ENCODE measurements around the gene GPATCH8.
"Not testable (repeated sequence)": the region's sequence is repeated elsewhere in the genome, so short reads cannot be mapped to it uniquely, and the experiment has no call there.

GPATCH8 gene

DNA sequence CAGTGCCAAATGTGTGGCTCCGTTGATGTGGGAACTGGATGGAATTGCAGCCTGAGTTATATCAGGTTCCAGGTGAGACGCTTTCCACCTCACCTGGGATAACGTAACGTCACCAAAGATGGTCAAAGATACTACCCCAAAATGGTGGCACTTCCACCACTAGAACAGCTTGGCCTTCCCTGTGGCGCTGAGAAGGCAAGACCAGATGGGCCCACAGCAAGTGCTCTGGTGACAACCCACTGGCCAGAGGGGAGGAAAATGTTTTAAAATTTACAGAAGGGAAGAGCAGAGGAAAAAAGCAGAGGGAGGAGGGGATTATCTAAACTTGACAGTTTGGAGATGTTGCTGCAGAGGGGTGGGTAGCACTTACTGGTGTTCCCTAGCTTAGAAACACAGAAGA is 106.3 kb downstream of the GPATCH8 start:
- H3K36me3 Mint-ChIP-seq (ENCODE audit: insufficient read depth) = peaks cover 35% of the 10 kb centered on the region
- no peaks in the 10 kb centered on the region for H3K27me3 Mint-ChIP-seq
- H3K9me3 Mint-ChIP-seq = no peaks in the 10 kb centered on the region
- no peak overlapping the region for H3K4me3 Mint-ChIP-seq
- H3K27ac Mint-ChIP-seq (ENCODE audit: low read depth) = peak overlapping the region; percentile 67
- ATAC-seq (replicated peaks; ENCODE audit: extremely low read depth, poor library complexity, severe bottlenecking) (no peak), DNase-seq (ENCODE audit: low spot score in 2 of 2) (no peak)
- H3K4me1 Mint-ChIP-seq = no peaks in the 10 kb centered on the region

DNA sequence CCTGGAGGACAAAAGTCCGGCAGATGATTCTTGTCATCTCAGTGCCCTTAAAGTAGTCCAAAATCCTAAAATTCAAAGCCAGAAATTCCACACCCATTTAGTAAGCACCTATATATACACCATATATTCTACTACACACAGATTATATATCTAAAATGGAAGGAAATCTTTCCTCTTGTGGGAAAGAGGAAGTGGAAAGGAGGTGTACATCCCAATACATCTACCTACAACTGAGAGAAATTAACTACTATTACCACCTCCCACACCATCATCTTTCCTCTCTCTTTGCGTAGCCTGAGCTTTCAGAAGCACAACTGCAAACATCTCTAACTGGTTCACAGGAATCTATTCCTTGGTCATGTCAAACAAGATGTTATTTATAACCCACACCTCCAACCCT is 108.4 kb downstream of the GPATCH8 start:
- H3K27ac Mint-ChIP-seq (ENCODE audit: low read depth) = no peak overlapping the region
- no peak overlapping the region for H3K4me3 Mint-ChIP-seq
- no peaks in the 10 kb centered on the region for H3K27me3 Mint-ChIP-seq
- ATAC-seq (replicated peaks; ENCODE audit: extremely low read depth, poor library complexity, severe bottlenecking) (no peak), DNase-seq (ENCODE audit: low spot score in 2 of 2) (no peak)
- H3K36me3 Mint-ChIP-seq (ENCODE audit: insufficient read depth) = peaks cover 22% of the 10 kb centered on the region
- no peaks in the 10 kb centered on the region for H3K9me3 Mint-ChIP-seq
- H3K4me1 Mint-ChIP-seq = peaks cover under 1% of the 10 kb centered on the region

DNA sequence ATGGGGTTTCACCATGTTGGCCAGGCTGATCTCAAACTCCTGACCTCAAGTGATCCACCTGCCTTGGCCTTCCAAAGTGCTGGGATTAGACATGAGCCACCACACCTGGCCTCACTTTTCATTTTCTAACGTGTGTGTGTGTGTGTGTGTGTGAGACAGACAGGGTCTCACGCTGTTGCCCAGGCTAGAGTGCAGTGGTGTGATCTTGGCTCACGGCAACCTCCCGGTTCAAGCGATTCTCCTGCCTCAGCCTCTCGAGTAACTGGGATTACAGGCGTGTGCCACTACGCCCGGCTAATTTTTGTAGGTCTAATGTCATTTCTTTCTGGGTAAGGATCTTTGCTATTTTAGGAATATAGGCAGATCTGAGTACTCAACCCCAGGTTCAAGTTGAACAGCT is 109.1 kb downstream of the GPATCH8 start:
- H3K27me3 Mint-ChIP-seq; H3K4me3 Mint-ChIP-seq; H3K27ac Mint-ChIP-seq (ENCODE audit: low read depth); DNase-seq (ENCODE audit: low spot score in 2 of 2); H3K4me1 Mint-ChIP-seq; H3K9me3 Mint-ChIP-seq; ATAC-seq (replicated peaks; ENCODE audit: extremely low read depth, poor library complexity, severe bottlenecking): not testable (repeated sequence)
- peaks cover 14% of the 10 kb centered on the region for H3K36me3 Mint-ChIP-seq (ENCODE audit: insufficient read depth)

DNA sequence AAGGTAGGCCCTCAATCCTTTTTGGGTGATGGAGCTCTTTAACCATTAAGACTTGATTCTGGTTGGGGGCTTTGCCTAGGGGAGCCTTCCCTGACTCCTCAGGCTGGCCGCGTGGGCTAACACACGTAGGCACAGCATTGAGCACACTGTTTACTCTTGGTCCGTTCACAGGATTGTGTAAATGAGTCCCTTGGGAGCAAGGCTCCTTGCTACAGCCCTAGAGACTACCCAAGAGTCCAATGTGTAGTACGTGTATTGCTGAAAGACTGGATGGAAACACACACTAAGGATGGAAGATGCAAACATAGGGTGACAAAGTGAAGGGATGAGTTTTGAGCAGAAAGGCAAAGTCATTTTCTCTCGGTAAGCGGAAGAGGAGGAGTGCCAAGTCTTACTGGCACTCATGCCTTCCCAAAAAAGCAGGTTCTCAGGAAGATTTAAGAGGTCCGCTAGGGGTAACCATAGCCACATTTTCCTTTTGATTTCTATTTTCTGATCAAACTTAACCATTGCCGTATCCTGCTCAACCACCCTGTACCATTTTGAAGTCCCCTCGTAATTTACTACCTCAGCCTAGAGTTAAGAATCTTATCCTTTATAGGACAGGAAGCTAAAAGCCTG is 112.8 kb downstream of the GPATCH8 start:
- no peak for DNase-seq (ENCODE audit: low spot score in 2 of 2)
- no peak overlapping the region for H3K4me3 Mint-ChIP-seq
- H3K4me1 Mint-ChIP-seq = peaks cover 9% of the 10 kb centered on the region
- H3K27ac Mint-ChIP-seq (ENCODE audit: low read depth) = no peak overlapping the region
- no peaks in the 10 kb centered on the region for H3K27me3 Mint-ChIP-seq
- H3K9me3 Mint-ChIP-seq = no peaks in the 10 kb centered on the region
- no peak for ATAC-seq (replicated peaks; ENCODE audit: extremely low read depth, poor library complexity, severe bottlenecking)
- peaks cover under 1% of the 10 kb centered on the region for H3K36me3 Mint-ChIP-seq (ENCODE audit: insufficient read depth)

DNA sequence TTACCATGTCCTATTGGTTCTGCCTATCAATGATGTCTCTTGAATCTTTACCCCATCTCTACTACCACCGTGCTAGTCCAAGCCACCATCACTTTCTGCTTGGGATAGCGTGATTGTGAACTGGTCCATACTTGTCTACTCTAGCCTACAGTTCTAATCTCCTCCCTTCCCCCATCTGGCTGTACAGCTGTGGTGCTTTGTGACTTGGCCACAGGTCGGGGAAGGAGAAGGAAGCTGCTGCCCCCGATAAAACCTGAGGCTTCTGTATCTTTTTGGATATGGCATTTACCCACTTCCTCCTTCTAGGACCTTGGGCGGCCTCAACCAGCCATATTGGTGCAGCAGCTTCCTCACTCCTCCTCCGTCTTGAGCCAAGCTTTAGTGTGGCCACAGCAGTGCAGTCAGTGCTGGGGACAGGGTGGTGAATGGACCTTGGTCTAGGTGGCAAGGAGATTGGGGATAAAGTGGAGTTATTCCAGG is 113.4 kb downstream of the GPATCH8 start:
- H3K9me3 Mint-ChIP-seq = no peaks in the 10 kb centered on the region
- no peak for ATAC-seq (replicated peaks; ENCODE audit: extremely low read depth, poor library complexity, severe bottlenecking)
- no peak overlapping the region for H3K4me3 Mint-ChIP-seq
- no peaks in the 10 kb centered on the region for H3K36me3 Mint-ChIP-seq (ENCODE audit: insufficient read depth)
- DNase-seq (ENCODE audit: low spot score in 2 of 2) = no peak
- H3K4me1 Mint-ChIP-seq = peaks cover 9% of the 10 kb centered on the region
- H3K27ac Mint-ChIP-seq (ENCODE audit: low read depth) = no peak overlapping the region
- peaks cover 5% of the 10 kb centered on the region for H3K27me3 Mint-ChIP-seq

DNA sequence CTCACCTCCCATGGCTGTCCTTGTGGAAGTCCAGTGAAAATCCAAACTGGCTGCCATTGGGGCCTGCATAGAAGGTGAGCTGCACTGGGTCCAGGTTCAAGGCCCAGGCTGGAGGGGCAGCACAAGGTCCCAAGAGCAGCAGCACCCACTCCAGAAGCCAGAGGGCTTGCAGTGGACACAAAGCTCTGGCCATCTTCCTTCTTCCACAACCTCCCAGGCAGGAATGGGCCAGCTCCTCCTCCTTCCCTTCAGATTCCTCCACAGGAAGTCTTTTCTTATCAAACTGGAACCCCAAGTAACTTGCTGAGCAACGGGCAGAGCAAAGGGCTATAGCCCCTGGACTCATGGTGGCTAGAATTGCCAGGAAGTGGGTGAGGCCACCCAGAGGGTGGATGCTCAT is 113.9 kb downstream of the GPATCH8 start, which contains the start of gene ITGA2B:
TSS of gene ITGA2B (minus strand) at position 369 of the 400 bp plus-strand sequence. CDS start at position 193, 176 bp downstream.
- ATAC-seq (replicated peaks; ENCODE audit: extremely low read depth, poor library complexity, severe bottlenecking) (no peak), DNase-seq (ENCODE audit: low spot score in 2 of 2) (no peak)
- no peaks in the 10 kb centered on the region for H3K9me3 Mint-ChIP-seq
- H3K4me3 Mint-ChIP-seq = no peak within 1 kb of the TSS
- H3K4me1 Mint-ChIP-seq = peaks cover 9% of the 10 kb centered on the region
- H3K27me3 Mint-ChIP-seq = peaks cover 10% of the 10 kb centered on the region
- no peaks in the 10 kb centered on the region for H3K36me3 Mint-ChIP-seq (ENCODE audit: insufficient read depth)
- no peak within 1 kb of the TSS for H3K27ac Mint-ChIP-seq (ENCODE audit: low read depth)

DNA sequence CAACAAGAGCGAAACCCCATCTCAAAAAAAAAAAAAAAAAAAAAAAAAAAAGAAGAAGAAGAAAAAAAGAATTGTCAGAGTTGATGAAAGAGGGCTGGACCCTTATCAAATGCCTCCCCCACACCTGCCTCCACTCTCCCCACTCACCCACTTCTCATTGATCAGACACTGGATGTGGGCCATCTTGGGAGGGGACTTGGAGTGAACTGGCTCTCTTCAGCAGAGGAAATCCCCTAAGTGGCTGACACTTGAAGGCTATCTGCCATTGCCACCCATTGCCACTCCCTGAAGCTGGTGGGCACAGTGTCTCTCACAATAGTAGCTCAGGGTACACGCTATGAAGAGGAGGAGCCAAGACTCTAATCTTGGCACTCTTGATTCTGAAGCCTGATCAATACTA is 115.4 kb downstream of the GPATCH8 start:
- peaks cover 9% of the 10 kb centered on the region for H3K4me1 Mint-ChIP-seq
- H3K4me3 Mint-ChIP-seq = no peak overlapping the region
- peaks cover 25% of the 10 kb centered on the region for H3K27me3 Mint-ChIP-seq
- H3K27ac Mint-ChIP-seq (ENCODE audit: low read depth) = no peak overlapping the region
- no peak for DNase-seq (ENCODE audit: low spot score in 2 of 2)
- H3K9me3 Mint-ChIP-seq = no peaks in the 10 kb centered on the region
- ATAC-seq (replicated peaks; ENCODE audit: extremely low read depth, poor library complexity, severe bottlenecking) = no peak
- H3K36me3 Mint-ChIP-seq (ENCODE audit: insufficient read depth) = no peaks in the 10 kb centered on the region

DNA sequence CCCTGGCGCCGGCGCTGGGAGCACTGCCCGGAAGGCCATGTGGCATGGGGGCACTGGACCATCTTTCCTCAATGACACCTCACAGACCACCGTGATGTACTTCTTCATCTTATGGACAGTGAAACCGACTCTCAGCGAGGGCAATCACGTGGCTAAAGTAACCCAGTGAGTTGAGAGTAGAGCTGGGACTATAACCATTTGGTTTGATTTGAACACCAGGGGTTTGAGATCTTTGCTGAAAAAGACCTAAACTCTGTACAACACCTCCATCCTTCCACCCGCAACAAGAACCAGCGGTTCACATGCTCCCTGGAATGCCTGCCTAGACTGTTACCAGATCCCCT is 117.1 kb downstream of the GPATCH8 start:
- Mint-ChIP-seq H3K4me1 (peaks cover 9% of the 10 kb centered on the region), H3K27me3 (peaks cover 39% of the 10 kb centered on the region), H3K4me3 (peak overlapping the region; percentile 76), H3K36me3 (ENCODE audit: insufficient read depth) (no peaks in the 10 kb centered on the region), H3K9me3 (no peaks in the 10 kb centered on the region), H3K27ac (ENCODE audit: low read depth) (no peak overlapping the region)
- DNase-seq (ENCODE audit: low spot score in 2 of 2) (no peak), ATAC-seq (replicated peaks; ENCODE audit: extremely low read depth, poor library complexity, severe bottlenecking) (no peak)

DNA sequence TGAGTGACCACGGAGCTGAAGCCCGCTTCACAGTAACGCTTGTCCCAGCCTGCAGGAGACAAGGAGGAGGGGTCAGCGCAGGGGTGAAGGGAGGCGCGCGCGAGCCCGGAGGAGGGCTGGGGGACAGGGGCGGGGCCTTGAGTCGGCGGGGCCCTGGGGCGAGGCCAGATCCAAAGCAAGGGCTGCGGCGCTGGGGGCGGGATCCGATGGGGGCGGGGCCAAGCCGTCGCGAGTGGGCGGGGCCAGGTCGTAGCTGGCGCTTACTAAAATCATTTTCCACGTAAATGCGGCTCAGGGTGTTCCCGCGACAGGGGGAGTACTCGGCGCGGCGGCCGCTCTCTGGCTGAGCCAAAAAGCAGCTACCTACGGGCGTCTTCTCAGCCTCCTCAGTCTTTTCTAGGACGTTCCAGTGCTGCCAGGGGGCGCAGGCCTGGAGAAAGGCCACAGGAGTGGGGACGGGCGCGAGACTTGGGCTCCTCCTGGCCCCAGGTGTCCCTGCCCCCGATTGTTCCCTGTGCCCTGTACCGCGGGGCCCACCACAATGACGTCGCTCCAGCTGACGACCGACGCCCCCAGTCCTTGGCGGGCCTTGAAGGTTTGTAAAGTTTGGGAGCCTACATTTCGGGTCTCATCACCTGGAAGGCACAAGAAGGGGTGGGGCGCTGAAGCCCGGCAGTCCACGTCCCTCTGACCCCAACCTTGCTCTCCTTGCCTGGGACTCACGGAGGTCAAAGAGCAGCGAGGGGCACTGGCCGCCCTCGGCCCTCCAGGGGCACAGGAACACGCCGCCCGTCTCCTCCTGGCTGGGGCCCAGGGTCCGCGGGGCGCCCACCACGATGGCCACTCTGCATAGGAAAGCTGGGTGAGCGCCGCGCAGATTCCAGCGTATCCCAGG is 117.7 kb downstream of the GPATCH8 start:
- DNase-seq (ENCODE audit: low spot score in 2 of 2) (peak; percentile 57 to 60), ATAC-seq (replicated peaks; ENCODE audit: extremely low read depth, poor library complexity, severe bottlenecking) (peak; percentile 84)
- Mint-ChIP-seq H3K36me3 (ENCODE audit: insufficient read depth) (peaks cover 1% of the 10 kb centered on the region), H3K27me3 (peaks cover 39% of the 10 kb centered on the region), H3K27ac (ENCODE audit: low read depth) (peak overlapping the region; percentile 54), H3K9me3 (no peaks in the 10 kb centered on the region), H3K4me1 (peaks cover 9% of the 10 kb centered on the region), H3K4me3 (peak overlapping the region; percentile 76)

DNA sequence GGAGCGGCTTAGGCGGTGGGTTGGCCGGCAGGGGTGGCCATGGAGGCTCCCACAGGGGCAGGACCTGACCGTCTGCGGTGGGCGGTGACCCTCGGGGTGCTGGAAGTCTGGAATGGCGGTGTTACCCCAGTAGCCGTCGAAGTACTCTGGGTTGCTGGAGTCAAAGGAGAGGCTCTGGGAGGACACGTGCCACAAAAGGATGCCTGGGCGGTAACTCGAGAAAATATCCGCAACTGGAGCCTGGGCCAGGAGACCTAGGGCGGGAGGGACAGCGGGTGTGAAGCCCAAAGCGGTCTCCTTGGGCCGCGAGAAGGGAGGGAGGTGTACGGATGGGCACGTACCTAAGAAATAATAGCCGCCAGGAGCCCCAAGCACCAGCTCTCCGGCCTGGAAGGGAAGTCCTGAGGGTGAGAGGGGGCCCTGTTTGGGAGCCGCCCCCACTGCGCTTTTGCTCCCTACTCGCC is 118.4 kb downstream of the GPATCH8 start:
- Mint-ChIP-seq H3K36me3 (ENCODE audit: insufficient read depth) (peaks cover 2% of the 10 kb centered on the region), H3K4me3 (peak overlapping the region; percentile 76), H3K27ac (ENCODE audit: low read depth) (peak overlapping the region; percentile 54), H3K9me3 (no peaks in the 10 kb centered on the region), H3K4me1 (peaks cover 8% of the 10 kb centered on the region), H3K27me3 (peaks cover 39% of the 10 kb centered on the region)
- DNase-seq (ENCODE audit: low spot score in 2 of 2) (no peak), ATAC-seq (replicated peaks; ENCODE audit: extremely low read depth, poor library complexity, severe bottlenecking) (no peak)

DNA sequence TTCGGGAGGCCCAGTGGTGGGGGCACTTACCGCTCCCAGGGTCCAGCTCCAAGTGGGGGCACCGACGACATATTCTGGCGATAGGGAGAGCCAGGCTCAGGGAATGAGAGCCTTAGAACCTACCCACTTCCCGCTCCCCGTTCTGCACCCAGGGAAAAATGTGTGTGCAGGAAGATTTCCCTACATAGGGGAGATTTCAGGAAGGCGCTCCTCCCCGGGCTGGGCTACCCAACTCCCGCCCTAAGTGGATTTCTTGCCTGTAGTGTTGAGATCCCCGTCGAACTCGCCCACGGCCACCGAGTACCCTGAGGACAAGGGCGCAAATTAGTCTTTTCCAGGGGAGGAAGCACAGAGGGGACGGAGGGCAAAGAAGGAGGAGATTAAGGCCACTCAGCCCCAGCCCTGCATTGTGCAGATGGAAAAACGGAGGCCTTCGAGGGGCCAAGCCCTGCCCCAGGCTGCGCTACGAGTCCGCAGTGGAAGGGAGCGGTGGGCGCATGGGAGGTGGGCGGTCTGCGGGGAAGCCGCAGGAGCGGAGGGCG is 118.9 kb downstream of the GPATCH8 start:
- DNase-seq (ENCODE audit: low spot score in 2 of 2) = no peak
- Mint-ChIP-seq H3K36me3 (ENCODE audit: insufficient read depth) (peaks cover 4% of the 10 kb centered on the region), H3K27me3 (peaks cover 39% of the 10 kb centered on the region), H3K9me3 (no peaks in the 10 kb centered on the region), H3K4me1 (peaks cover 3% of the 10 kb centered on the region), H3K27ac (ENCODE audit: low read depth) (peak overlapping the region; percentile 54), H3K4me3 (peak overlapping the region; percentile 76)
- no peak for ATAC-seq (replicated peaks; ENCODE audit: extremely low read depth, poor library complexity, severe bottlenecking)

DNA sequence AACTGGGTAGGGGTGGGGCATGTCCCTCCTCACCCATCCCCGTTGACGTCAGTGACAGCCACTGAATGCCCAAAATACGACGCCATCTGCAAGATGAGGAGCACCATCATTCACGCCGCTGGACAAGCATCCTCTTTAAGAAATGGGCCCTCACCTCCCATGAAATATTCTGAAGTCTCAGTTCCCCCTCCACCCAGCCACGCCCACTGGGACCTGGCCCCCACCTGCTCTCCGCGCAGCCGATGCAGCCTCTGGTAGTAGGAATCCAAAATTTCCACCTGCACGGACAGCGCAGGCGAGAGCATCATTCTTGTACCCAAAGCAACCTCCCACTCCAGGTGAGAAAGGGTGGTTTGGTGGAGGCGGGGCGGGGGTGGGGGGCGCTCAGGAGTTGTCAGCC is 119.3 kb downstream of the GPATCH8 start:
- DNase-seq (ENCODE audit: low spot score in 2 of 2) (no peak), ATAC-seq (replicated peaks; ENCODE audit: extremely low read depth, poor library complexity, severe bottlenecking) (no peak)
- H3K4me1 Mint-ChIP-seq = no peaks in the 10 kb centered on the region
- peaks cover 39% of the 10 kb centered on the region for H3K27me3 Mint-ChIP-seq
- H3K27ac Mint-ChIP-seq (ENCODE audit: low read depth) = no peak overlapping the region
- peak overlapping the region; percentile 76 for H3K4me3 Mint-ChIP-seq
- no peaks in the 10 kb centered on the region for H3K9me3 Mint-ChIP-seq
- H3K36me3 Mint-ChIP-seq (ENCODE audit: insufficient read depth) = peaks cover 4% of the 10 kb centered on the region
